Calu3 (cell line): ENCODE results near the gene TSKU. TPM values are rescaled to one million over a fixed set of nuclear protein-coding genes. Genes with fewer than 3 reads are reported as not detected.

Experiments
- BruUV-seq: library from RNA; stranded (reverse); fragments of 400-500 nt; replicated peaks from 2 replicates; lab custom pipeline; 2021; lab: Mats Ljungman, UMichigan
- CTCF ChIA-PET: fragments of 300-600 bp; sonication (Branson Sonifier 250); formaldehyde crosslinking; loops from one replicate; lab custom pipeline; 2022; ENCODE audit warnings: antibody characterized with exemption; lab: Charles Lee
- DNase-seq: peaks from one replicate; pipeline ENCODE4 v3.0.0; 2022
- H3K27ac Mint-ChIP-seq: one replicate; pipeline ENCODE4 v1.8.0; 2022; ENCODE audit warnings: mixed read lengths; ENCODE audit not compliant: unreplicated experiment
- H3K27me3 Mint-ChIP-seq: one replicate; pipeline ENCODE4 v1.8.0; 2022; ENCODE audit warnings: mixed read lengths; ENCODE audit not compliant: unreplicated experiment
- H3K36me3 Mint-ChIP-seq: one replicate; pipeline ENCODE4 v1.8.0; 2022; ENCODE audit warnings: mild to moderate bottlenecking, moderate library complexity, mixed read lengths; ENCODE audit not compliant: insufficient read depth, unreplicated experiment
- H3K4me1 Mint-ChIP-seq: one replicate; pipeline ENCODE4 v1.8.0; 2022; ENCODE audit warnings: mild to moderate bottlenecking, low read depth, mixed read lengths; ENCODE audit not compliant: unreplicated experiment
- H3K4me3 Mint-ChIP-seq: one replicate; pipeline ENCODE4 v1.8.0; 2022; ENCODE audit warnings: mild to moderate bottlenecking, low read depth, moderate library complexity, mixed read lengths; ENCODE audit not compliant: unreplicated experiment
- H3K9me3 Mint-ChIP-seq: one replicate; pipeline ENCODE4 v1.8.0; 2022; ENCODE audit warnings: low read depth, mixed read lengths; ENCODE audit not compliant: unreplicated experiment
- CTCF ChIP-seq: fragments of 200-600 bp; IDR thresholded peaks from one replicate; pipeline ENCODE4 v1.8.0; 2022; ENCODE audit warnings: antibody characterized with exemption; ENCODE audit not compliant: unreplicated experiment
- intact Hi-C: fragments of 100-400 bp; cut with micrococcal nuclease; formaldehyde crosslinking; loops from one replicate; pipeline ENCODE4 v1.10.0; 2022; ENCODE audit not compliant: unreplicated experiment
- total RNA-seq: library from RNA; stranded (reverse); gene quantifications from 2 replicates; pipeline ENCODE4 v1.2.3, GENCODE V29; 2022

TSKU gene
- total RNA-seq, 1 experiment from 2014 or later, result 49.0 TPM

- TF ChIP-seq CTCF, result no peak
- no TSS peak for BruUV-seq
Measured at GRCh38 chr11:76777305-76777704, 5.9 kb upstream of the TSKU start.

GRCh38 chr11:76777876-76778275 is 5.3 kb upstream of the TSKU start:
- H3K36me3 Mint-ChIP-seq, result peaks cover 10% of the 10 kb centered on the region
- no TSS peak for BruUV-seq
- DNase-seq, result no peak
- no peak overlapping the region for H3K4me3 Mint-ChIP-seq
- no peaks in the 10 kb centered on the region for H3K27me3 Mint-ChIP-seq
- CTCF ChIA-PET, result no interaction called here
- no peak overlapping the region for H3K27ac Mint-ChIP-seq
- H3K4me1 Mint-ChIP-seq, result peaks cover 38% of the 10 kb centered on the region
- TF ChIP-seq CTCF, result no peak
- H3K9me3 Mint-ChIP-seq, result peaks cover 15% of the 10 kb centered on the region
- intact Hi-C loops, result no loop called here

More at GRCh38 chr11:76777305-76777704, 5.9 kb upstream of the TSKU start:
- Mint-ChIP-seq H3K4me1 (peaks cover 32% of the 10 kb centered on the region), H3K9me3 (peaks cover 15% of the 10 kb centered on the region), H3K36me3 (peaks cover 5% of the 10 kb centered on the region), H3K4me3 (no peak overlapping the region), H3K27ac (no peak overlapping the region), H3K27me3 (no peaks in the 10 kb centered on the region)
- intact Hi-C loops, result no loop called here
- DNase-seq, result no peak
- CTCF ChIA-PET, result interaction anchor here (0.5 to 1.5 kb wide), 2 partner anchors 55 to 68 kb away, joined by 3 to 6 read pairs; no protein-coding TSS in a partner anchor

GRCh38 chr11:76778874-76779273 is 4.3 kb upstream of the TSKU start:
- intact Hi-C loops, result no loop called here
- Mint-ChIP-seq H3K27me3 (no peaks in the 10 kb centered on the region), H3K27ac (no peak overlapping the region), H3K36me3 (peaks cover 20% of the 10 kb centered on the region), H3K4me1 (peaks cover 33% of the 10 kb centered on the region), H3K9me3 (peaks cover 15% of the 10 kb centered on the region), H3K4me3 (no peak overlapping the region)
- CTCF ChIA-PET, result no interaction called here
- no peak for TF ChIP-seq CTCF
- DNase-seq, result no peak
- BruUV-seq, result no TSS peak

GRCh38 chr11:76781046-76781801 is 1.9 kb upstream of the TSKU start:
- H3K4me3 Mint-ChIP-seq, result peak overlapping the region; percentile 84
- no peak for DNase-seq
- peaks cover 39% of the 10 kb centered on the region for H3K4me1 Mint-ChIP-seq
- H3K9me3 Mint-ChIP-seq, result peaks cover 12% of the 10 kb centered on the region
- no peak for TF ChIP-seq CTCF
- BruUV-seq, result no TSS peak
- no peaks in the 10 kb centered on the region for H3K27me3 Mint-ChIP-seq
- H3K36me3 Mint-ChIP-seq, result peaks cover 38% of the 10 kb centered on the region
- intact Hi-C loops, result no loop called here
- CTCF ChIA-PET, result interaction anchor here (0.6 kb wide), 1 partner anchor 256 kb away, joined by 4 read pairs; no protein-coding TSS in a partner anchor
- H3K27ac Mint-ChIP-seq, result no peak overlapping the region
